GM12873 (cell line): ENCODE data around the gene SPTBN1.

Experiments
- CTCF ChIP-seq: IDR thresholded peaks from 2 replicates; pipeline ENCODE4 v1.5.1; 2012; ENCODE audit warnings: low read depth, mild to moderate bottlenecking, moderate library complexity, low read length, control low read depth; ENCODE audit not compliant: insufficient read depth; ENCODE audit errors: missing control alignments

SPTBN1 gene

GRCh38 chr2:54435325-54436226, 20.6 kb upstream of the SPTBN1 start:
- no peak for TF ChIP-seq CTCF

- TF ChIP-seq CTCF = no peak
Measured at GRCh38 chr2:54437588-54437987, 18.5 kb upstream of the SPTBN1 start.

GRCh38 chr2:54438271-54438670, 17.9 kb upstream of the SPTBN1 start:
- no peak for TF ChIP-seq CTCF

DNA sequence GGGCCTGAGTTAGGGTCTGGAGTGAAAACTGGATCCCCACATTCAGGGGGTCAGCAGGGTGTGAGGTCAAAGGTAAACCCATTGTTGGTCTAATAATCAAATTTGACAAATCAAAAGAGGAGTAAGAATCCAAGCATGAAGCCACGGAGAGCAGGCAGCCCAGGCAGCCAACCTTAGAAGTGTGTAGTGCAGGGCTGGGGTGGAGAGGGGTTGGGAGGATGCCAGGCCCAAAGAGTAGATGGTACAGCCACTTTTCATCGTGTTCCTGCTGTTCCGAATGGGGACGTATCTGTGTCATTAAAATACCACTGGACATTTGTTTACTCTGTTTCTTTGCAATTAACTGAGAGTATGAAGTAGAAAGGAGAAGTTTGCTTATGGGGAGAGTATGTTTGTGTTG, 16.5 kb upstream of the SPTBN1 start:
- TF ChIP-seq CTCF = no peak

- no peak for TF ChIP-seq CTCF
Measured at GRCh38 chr2:54440050-54440449, 16.1 kb upstream of the SPTBN1 start.

GRCh38 chr2:54444503-54444902, 11.6 kb upstream of the SPTBN1 start:
- TF ChIP-seq CTCF = no peak

GRCh38 chr2:54446122-54446521, 10.0 kb upstream of the SPTBN1 start:
- TF ChIP-seq CTCF = no peak
